GM12892 (cell line): ENCODE measurements around the gene STAT6.

Experiments
- POLR2A ChIP-seq: IDR thresholded peaks from 2 replicates; pipeline ENCODE4 v1.6.1; 2011; ENCODE audit warnings: low read depth, low read length, control low read depth
- POLR2AphosphoS5 ChIP-seq: IDR thresholded peaks from 2 replicates; pipeline ENCODE4 v1.6.1; 2011; ENCODE audit warnings: low read depth, low read length, control low read depth
- TAF1 ChIP-seq: IDR thresholded peaks from 2 replicates; pipeline ENCODE4 v1.6.1; 2011; ENCODE audit warnings: low read depth, mild to moderate bottlenecking, control low read depth, low read length, borderline replicate concordance

GRCh38 chr12:57051011-57051410, 60.2 kb downstream of the STAT6 start:
- TF ChIP-seq POLR2A (no peak), POLR2AphosphoS5 (no peak), TAF1 (no peak)
